A549 treated with Hydrocortisone at 1 μM for 4 hours (cell line): ENCODE results near the gene UBXN7. TPM values are rescaled to one million over a fixed set of nuclear protein-coding genes. Genes with fewer than 3 reads are reported as not detected.

Source experiments
- total RNA-seq: library from RNA; stranded (reverse); fragments of 200-300 nt; extraction: Qiagen RNA extraction; gene quantifications from 5 replicates; pipeline ENCODE4 v1.2.3, GENCODE V29; 2022

The UBXN7 gene, protein sequence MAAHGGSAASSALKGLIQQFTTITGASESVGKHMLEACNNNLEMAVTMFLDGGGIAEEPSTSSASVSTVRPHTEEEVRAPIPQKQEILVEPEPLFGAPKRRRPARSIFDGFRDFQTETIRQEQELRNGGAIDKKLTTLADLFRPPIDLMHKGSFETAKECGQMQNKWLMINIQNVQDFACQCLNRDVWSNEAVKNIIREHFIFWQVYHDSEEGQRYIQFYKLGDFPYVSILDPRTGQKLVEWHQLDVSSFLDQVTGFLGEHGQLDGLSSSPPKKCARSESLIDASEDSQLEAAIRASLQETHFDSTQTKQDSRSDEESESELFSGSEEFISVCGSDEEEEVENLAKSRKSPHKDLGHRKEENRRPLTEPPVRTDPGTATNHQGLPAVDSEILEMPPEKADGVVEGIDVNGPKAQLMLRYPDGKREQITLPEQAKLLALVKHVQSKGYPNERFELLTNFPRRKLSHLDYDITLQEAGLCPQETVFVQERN
- total RNA-seq, result 5.5 to 10.6 TPM (median 9.0 TPM) in 5 replicates

DNA sequence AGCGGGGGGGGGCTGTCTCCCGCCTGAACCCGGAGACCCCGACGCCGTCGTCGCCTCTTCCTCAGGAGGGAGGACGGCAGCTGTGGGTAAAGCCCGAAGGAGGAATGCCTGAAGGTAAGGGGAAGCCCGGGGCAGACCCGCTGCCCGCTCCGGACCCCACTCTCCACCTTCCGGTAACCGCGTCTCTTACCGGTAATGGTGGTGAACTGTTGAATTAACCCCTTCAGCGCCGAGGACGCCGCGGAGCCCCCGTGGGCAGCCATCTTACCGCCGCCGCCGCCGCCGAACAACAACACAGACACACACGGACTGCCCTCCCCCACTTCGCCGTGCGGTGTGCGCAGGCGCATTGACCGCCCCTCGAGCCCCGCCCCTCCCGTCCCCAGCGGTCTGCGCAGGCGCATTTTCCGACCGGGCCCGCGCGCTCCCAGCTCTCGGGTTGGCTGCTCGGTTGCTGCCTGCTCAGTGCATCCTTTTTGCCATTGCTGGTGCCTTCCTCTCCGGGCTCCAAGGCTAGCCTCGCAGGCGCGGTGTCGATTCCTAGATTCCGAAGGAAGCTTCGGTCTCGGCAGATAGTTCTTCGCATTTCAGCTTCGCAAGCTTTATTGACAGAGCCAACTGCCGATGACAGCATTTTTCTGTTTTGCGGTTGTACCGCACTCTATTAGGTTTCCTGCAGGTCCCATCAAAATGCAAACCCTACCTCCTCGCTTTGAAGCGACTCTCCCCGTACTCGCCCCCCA is at the start of gene UBXN7:
TSS of gene UBXN7 (minus strand) at position 291 of the 743 bp plus-strand sequence. CDS start at position 263, 28 bp downstream.

DNA sequence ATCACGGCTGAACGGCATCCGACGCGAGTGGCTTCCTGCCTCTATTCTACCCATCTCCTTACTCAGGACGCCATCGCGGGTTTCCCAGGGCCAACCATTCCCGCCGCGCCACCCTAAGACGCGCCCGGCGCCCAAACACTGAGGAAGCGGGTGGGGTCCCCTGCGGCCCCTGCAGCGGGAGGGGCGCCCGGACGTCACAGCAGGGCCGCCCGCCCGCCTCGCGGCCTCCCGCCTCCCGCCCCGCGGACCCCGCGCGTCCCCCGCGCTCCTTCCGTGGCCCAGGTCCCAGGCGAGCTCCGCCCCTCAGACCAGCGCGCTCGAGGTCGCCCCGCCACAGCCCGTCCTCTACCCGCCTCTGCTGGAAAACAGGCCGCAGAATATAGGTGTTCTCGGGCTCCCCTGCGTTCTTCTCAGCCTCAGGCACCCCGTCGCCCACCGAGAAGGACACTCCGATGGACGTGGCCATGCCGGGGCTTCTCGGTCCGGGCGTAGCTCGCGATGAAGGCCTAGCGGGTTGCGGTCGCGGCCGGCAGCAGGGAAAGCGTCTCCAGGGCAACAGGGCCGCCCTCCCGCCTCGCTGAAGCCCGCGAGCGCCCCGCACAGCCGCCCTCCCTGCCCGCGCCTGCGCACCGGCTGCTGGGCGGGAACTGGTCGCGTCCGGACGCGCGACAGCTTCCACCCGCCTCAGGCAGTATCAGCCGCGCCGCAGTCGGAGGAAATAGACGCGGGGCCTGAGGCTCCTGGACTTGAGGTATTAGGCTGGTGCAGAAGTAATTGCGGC is 114.3 kb downstream of the UBXN7 start, which contains the start of gene DYNLT2B:
TSS of gene DYNLT2B (minus strand) at position 554 of the 781 bp plus-strand sequence. CDS start at position 466, 88 bp downstream.

Other genes with a start within 250 kb of the UBXN7 start
- 0.17 to 0.35 TPM (median 0.31 TPM) in 3 of 5 replicates, not detected in the others for gene ZDHHC19, start 221.0 kb downstream of the UBXN7 start, total RNA-seq
- gene SLC51A, start 215.9 kb downstream of the UBXN7 start, total RNA-seq, result not detected in 5 replicates
- gene PCYT1A, start 144.7 kb downstream of the UBXN7 start, total RNA-seq, result 27.4 to 44.9 TPM (median 33.0 TPM) in 5 replicates
- gene DYNLT2B, start 114.2 kb downstream of the UBXN7 start, total RNA-seq, result 20.7 to 26.7 TPM (median 24.0 TPM) in 5 replicates
- 6.6 to 9.0 TPM (median 8.7 TPM) in 5 replicates for gene TM4SF19, start 94.0 kb downstream of the UBXN7 start, total RNA-seq
- gene RNF168, start 71.3 kb upstream of the UBXN7 start, total RNA-seq, result 3.3 to 4.9 TPM (median 3.5 TPM) in 5 replicates
- not detected in 5 replicates for gene SMCO1, start 82.9 kb upstream of the UBXN7 start, total RNA-seq
- gene WDR53, start 136.1 kb upstream of the UBXN7 start, total RNA-seq, result 8.7 to 10.2 TPM (median 9.6 TPM) in 5 replicates
- gene FBXO45, start 136.2 kb upstream of the UBXN7 start, total RNA-seq, result 6.0 to 8.0 TPM (median 7.1 TPM) in 5 replicates
- gene NRROS, start 207.3 kb upstream of the UBXN7 start, total RNA-seq, result 0.03 TPM in 1 of 5 replicates, not detected in the others